Neural crest cell (in vitro differentiated cells): Measurements from ENCODE around the gene MRGPRG. TPM values are rescaled to one million over a fixed set of nuclear protein-coding genes. Genes with fewer than 3 reads are reported as not detected.

ENCODE experiments used
- DNase-seq: peaks from one replicate; pipeline ENCODE4 v3.0.0; 2021; ENCODE audit warnings: low read depth, mixed read lengths, low spot score
- H3K27ac Mint-ChIP-seq: one replicate; pipeline ENCODE4 v1.8.0; 2021; ENCODE audit warnings: mild to moderate bottlenecking, mixed read lengths; ENCODE audit not compliant: unreplicated experiment
- H3K27me3 Mint-ChIP-seq: 2 replicates; pipeline ENCODE4 v1.8.0; 2021; ENCODE audit warnings: low read depth, mild to moderate bottlenecking, mixed read lengths
- H3K36me3 Mint-ChIP-seq: 2 replicates; pipeline ENCODE4 v1.8.0; 2021; ENCODE audit warnings: low read depth, mild to moderate bottlenecking, mixed read lengths
- H3K4me1 Mint-ChIP-seq: 2 replicates; pipeline ENCODE4 v1.8.0; 2021; ENCODE audit warnings: mixed read lengths
- H3K4me3 Mint-ChIP-seq: one replicate; pipeline ENCODE4 v1.8.0; 2021; ENCODE audit warnings: mild to moderate bottlenecking, mixed read lengths
- H3K9me3 Mint-ChIP-seq: 2 replicates; pipeline ENCODE4 v1.8.0; 2021; ENCODE audit warnings: mixed read lengths
- CTCF ChIP-seq: fragments of 200-600 bp; sonication (generic); conservative IDR thresholded peaks from 2 replicates; pipeline ENCODE4 v1.5.0; 2021; ENCODE audit warnings: antibody characterized with exemption, mild to moderate bottlenecking
- total RNA-seq: library from RNA; stranded (reverse); gene quantifications from 2 replicates; pipeline ENCODE4 v1.2.1, GENCODE V29; 2021

The MRGPRG gene
- total RNA-seq, 1 donor from 2014 or later: not detected

GRCh38 chr11:3237119-3237518 lies 18.5 kb upstream of the MRGPRG start:
- H3K27me3 Mint-ChIP-seq: peaks cover 18% of the 10 kb centered on the region
- no peak for TF ChIP-seq CTCF
- H3K4me1 Mint-ChIP-seq: no peaks in the 10 kb centered on the region
- H3K36me3 Mint-ChIP-seq: no peaks in the 10 kb centered on the region
- no peak overlapping the region for H3K4me3 Mint-ChIP-seq
- H3K27ac Mint-ChIP-seq: no peak overlapping the region
- no peaks in the 10 kb centered on the region for H3K9me3 Mint-ChIP-seq
- no peak for DNase-seq

GRCh38 chr11:3234846-3235245 lies 16.2 kb upstream of the MRGPRG start:
- no peak for TF ChIP-seq CTCF
- no peaks in the 10 kb centered on the region for H3K9me3 Mint-ChIP-seq

GRCh38 chr11:3232956-3233355 lies 14.3 kb upstream of the MRGPRG start:
- DNase-seq: no peak
- H3K4me3 Mint-ChIP-seq: no peak overlapping the region
- peaks cover 10% of the 10 kb centered on the region for H3K27me3 Mint-ChIP-seq
- no peaks in the 10 kb centered on the region for H3K9me3 Mint-ChIP-seq
- no peaks in the 10 kb centered on the region for H3K36me3 Mint-ChIP-seq
- TF ChIP-seq CTCF: no peak
- H3K4me1 Mint-ChIP-seq: no peaks in the 10 kb centered on the region
- H3K27ac Mint-ChIP-seq: no peak overlapping the region

More at GRCh38 chr11:3234846-3235245, 16.2 kb upstream of the MRGPRG start:
- DNase-seq: no peak
- Mint-ChIP-seq H3K27ac (no peak overlapping the region), H3K36me3 (no peaks in the 10 kb centered on the region), H3K4me1 (no peaks in the 10 kb centered on the region), H3K4me3 (no peak overlapping the region), H3K27me3 (peaks cover 13% of the 10 kb centered on the region)

GRCh38 chr11:3231851-3232744 lies 13.5 kb upstream of the MRGPRG start, which contains the start of gene MRGPRE:
MRGPRE (minus strand) TSS chr11:3232417; CDS start chr11:3228799, 3,618 bp downstream.
- H3K36me3 Mint-ChIP-seq: no peaks in the 10 kb centered on the region
- TF ChIP-seq CTCF: no peak
- H3K27me3 Mint-ChIP-seq: peaks cover 9% of the 10 kb centered on the region
- no peaks in the 10 kb centered on the region for H3K4me1 Mint-ChIP-seq
- no peaks in the 10 kb centered on the region for H3K9me3 Mint-ChIP-seq
- no peak within 1 kb of the TSS for H3K27ac Mint-ChIP-seq
- H3K4me3 Mint-ChIP-seq: no peak within 1 kb of the TSS
- DNase-seq: no peak

- no peak for DNase-seq
- no peak overlapping the region for H3K27ac Mint-ChIP-seq
- H3K27me3 Mint-ChIP-seq: peaks cover 4% of the 10 kb centered on the region
- no peaks in the 10 kb centered on the region for H3K36me3 Mint-ChIP-seq
- no peaks in the 10 kb centered on the region for H3K9me3 Mint-ChIP-seq
- H3K4me1 Mint-ChIP-seq: no peaks in the 10 kb centered on the region
- TF ChIP-seq CTCF: no peak
- no peak overlapping the region for H3K4me3 Mint-ChIP-seq
Measured at GRCh38 chr11:3231550-3231850, 12.9 kb upstream of the MRGPRG start.
